ENCODE results near the gene HOXD9.

The HOXD9 gene

DNA sequence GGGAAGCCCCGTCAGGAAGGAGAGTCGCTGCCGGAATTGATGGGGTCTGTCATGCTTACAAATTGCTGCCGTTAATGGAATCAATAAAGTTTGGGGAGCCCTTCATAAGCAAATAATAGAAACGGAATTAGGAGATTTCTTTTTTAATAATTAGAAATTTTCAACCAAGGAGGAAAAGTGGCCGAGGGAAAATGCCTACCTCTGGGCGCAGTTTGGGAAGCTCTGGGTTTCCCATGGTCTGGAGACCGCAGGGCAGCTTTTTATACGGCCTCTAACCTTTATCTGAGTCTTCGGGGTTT, 40.0 kb upstream of the HOXD9 start:
- no peak overlapping the region for H3K27ac ChIP-seq
- TF ChIP-seq, protein P1, sequence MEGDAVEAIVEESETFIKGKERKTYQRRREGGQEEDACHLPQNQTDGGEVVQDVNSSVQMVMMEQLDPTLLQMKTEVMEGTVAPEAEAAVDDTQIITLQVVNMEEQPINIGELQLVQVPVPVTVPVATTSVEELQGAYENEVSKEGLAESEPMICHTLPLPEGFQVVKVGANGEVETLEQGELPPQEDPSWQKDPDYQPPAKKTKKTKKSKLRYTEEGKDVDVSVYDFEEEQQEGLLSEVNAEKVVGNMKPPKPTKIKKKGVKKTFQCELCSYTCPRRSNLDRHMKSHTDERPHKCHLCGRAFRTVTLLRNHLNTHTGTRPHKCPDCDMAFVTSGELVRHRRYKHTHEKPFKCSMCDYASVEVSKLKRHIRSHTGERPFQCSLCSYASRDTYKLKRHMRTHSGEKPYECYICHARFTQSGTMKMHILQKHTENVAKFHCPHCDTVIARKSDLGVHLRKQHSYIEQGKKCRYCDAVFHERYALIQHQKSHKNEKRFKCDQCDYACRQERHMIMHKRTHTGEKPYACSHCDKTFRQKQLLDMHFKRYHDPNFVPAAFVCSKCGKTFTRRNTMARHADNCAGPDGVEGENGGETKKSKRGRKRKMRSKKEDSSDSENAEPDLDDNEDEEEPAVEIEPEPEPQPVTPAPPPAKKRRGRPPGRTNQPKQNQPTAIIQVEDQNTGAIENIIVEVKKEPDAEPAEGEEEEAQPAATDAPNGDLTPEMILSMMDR (conservative IDR thresholded peaks at IDR 0.05) = no peak

DNA sequence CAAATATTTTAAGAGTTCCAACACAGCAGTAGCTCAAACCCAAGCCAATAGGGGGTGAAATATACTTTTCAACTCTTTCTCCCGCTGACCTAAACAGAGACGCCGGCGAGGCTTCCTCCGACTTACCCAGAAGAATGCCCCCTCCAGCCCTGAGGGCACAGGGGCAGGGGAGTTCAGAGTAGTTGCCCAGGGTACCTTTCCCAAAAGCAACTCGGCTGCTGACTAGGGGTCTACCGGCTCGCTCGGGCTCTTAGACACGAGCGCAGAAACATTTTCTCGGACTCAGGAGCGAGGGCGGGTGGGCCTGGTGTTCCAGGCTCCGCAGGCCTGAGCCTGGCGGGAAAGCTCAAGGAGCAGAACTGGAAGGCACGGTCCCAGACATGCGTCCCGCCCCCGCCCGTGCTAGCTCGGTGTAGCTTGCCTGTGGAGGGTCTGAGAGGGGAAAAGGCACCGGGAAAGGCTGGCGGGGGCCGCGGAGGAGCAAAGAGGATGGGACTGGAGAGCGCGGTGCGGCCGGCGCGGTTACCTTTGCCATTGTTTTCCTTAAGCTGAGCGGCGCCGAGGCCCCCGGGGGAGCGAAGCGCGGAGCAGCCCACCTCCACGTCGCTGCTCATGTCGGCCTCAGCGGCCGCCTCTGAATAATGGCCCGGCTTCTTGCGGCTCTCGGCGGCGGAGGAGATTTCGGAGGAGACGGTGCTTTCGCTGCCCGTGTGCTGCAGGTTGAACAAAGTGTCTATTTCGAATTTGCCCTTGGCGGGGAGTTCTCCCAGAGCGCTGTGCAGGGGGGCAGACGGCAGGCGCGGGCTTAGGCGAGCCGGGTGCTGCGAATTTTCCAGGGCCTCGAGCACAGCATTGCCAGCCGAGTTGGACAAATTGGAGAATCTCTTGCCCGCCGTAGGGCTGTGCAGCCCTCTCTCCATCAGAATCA, 39.4 kb upstream of the HOXD9 start:
- no peak overlapping the region for H3K27ac ChIP-seq
- TF ChIP-seq, protein P1 (conservative IDR thresholded peaks at IDR 0.05) = no peak

- no peak within 1 kb of the TSS for H3K27ac ChIP-seq
- TF ChIP-seq, protein P1 (conservative IDR thresholded peaks at IDR 0.05) = no peak
Observed at GRCh38 chr2:176083796-176084261, 38.7 kb upstream of the HOXD9 start, which contains the start of gene EVX2. EVX2 (minus strand) TSS chr2:176083962; CDS start chr2:176083776, 186 bp downstream.

DNA sequence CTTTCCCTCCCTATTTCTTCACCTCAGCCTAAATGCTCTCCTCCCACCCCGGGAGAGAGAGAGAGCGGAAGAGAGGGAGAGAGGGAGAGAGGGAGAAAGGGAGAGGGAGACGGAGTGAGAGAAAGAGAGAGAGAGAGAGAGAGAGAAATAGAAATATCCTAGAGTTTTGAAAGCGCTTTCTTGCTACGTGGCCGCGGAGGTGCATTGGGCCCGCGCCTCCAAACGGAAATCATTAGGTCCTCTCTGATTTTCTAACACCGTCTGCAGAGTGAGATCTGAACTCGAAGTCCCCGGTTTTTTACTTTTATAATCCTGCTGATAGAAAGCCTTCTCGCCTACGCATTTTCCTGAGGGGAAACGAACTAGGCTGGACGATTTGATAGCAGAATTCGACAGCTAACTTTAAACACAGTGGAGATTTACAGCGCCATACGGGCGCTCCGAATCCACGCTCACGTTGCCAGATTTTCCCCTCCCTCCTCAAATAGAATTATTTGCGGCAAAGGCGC, 37.9 kb upstream of the HOXD9 start:
- TF ChIP-seq, protein P1 (conservative IDR thresholded peaks at IDR 0.05) = no peak
- no peak overlapping the region for H3K27ac ChIP-seq

- H3K27ac ChIP-seq = no peak overlapping the region
- TF ChIP-seq, protein P1 (conservative IDR thresholded peaks at IDR 0.05) = no peak
Observed at GRCh38 chr2:176085120-176085788, 37.3 kb upstream of the HOXD9 start.

- H3K27ac ChIP-seq = peak overlapping the region; percentile 40; the same call in 1 of the 2 replicates
- TF ChIP-seq, protein P1 (conservative IDR thresholded peaks at IDR 0.05) = peak; percentile 79
Observed at GRCh38 chr2:176085861-176086771, 36.4 kb upstream of the HOXD9 start.

Data from VCaP (cell line).